Natural killer cell (primary cell): ENCODE results near the gene LPIN1. TPM values are rescaled to one million over a fixed set of nuclear protein-coding genes. Genes with fewer than 3 reads are reported as not detected.
A peak's percentile ranks its signal among the peaks of the same experiment; 100 is the strongest.

Experiments used
- ATAC-seq, 3 donors: fragments of 150-1000 bp in 2 of 3; fragments of 200-7000 bp in 1 of 3; cut with Tn5 transposase; 1 replicate in 1 of 3; 2 replicates in 2 of 3; pipeline ENCODE4 v1.10.0; 2021; ENCODE audit warnings: mild to moderate bottlenecking in 2 of 3, moderate library complexity in 2 of 3
- DNase-seq, 2 donors: peaks; one replicate each; pipeline versions ENCODE4 v3.0.0 to v3.0.0-alpha.2; 2013 to 2021; ENCODE audit warnings: mixed read lengths in 1 of 2
- H3K27ac ChIP-seq: one replicate; pipeline ENCODE4 v1.5.1; 2013; ENCODE audit warnings: mild to moderate bottlenecking, low read length
- H3K27me3 ChIP-seq: one replicate; pipeline ENCODE4 v1.6.1; 2013; ENCODE audit warnings: low read length; ENCODE audit not compliant: control insufficient read depth, insufficient read depth
- H3K36me3 ChIP-seq: one replicate; pipeline ENCODE4 v1.6.1; 2013; ENCODE audit warnings: low read length; ENCODE audit not compliant: control insufficient read depth, insufficient read depth
- H3K4me1 ChIP-seq: one replicate; pipeline ENCODE4 v1.6.1; 2013; ENCODE audit warnings: low read length; ENCODE audit not compliant: control insufficient read depth, insufficient read depth
- H3K4me3 ChIP-seq: one replicate; pipeline ENCODE4 v1.5.1; 2013; ENCODE audit warnings: low read length
- H3K9me3 ChIP-seq: one replicate; pipeline ENCODE4 v1.6.1; 2013; ENCODE audit warnings: low read length; ENCODE audit not compliant: control insufficient read depth, insufficient read depth
- H3K27ac Mint-ChIP-seq, 2 donors: one replicate each; pipeline ENCODE4 v1.8.0; 2022; ENCODE audit warnings: mild to moderate bottlenecking in 2 of 2, mixed read lengths in 2 of 2, moderate library complexity in 1 of 2
- H3K27me3 Mint-ChIP-seq, 2 donors: one replicate each; pipeline ENCODE4 v1.8.0; 2022; ENCODE audit warnings: low read depth in 2 of 2, mixed read lengths in 2 of 2
- H3K36me3 Mint-ChIP-seq: one replicate; pipeline ENCODE4 v1.8.0; 2022; ENCODE audit warnings: mixed read lengths
- H3K4me1 Mint-ChIP-seq, 2 donors: one replicate each; pipeline ENCODE4 v1.8.0; 2022; ENCODE audit warnings: mixed read lengths in 2 of 2
- H3K4me3 Mint-ChIP-seq: one replicate; pipeline ENCODE4 v1.8.0; 2022; ENCODE audit warnings: mild to moderate bottlenecking, moderate library complexity, mixed read lengths
- H3K9me3 Mint-ChIP-seq, 2 donors: one replicate each; pipeline ENCODE4 v1.8.0; 2022; ENCODE audit warnings: mixed read lengths in 2 of 2
- CTCF ChIP-seq: fragments of 200-600 bp; IDR thresholded peaks from one replicate; pipeline ENCODE4 v1.8.0; 2022; ENCODE audit warnings: antibody characterized with exemption
- WGBS: methylation state at CpG from one replicate; pipeline ENCODE4 v1.1.7; 2013; ENCODE audit warnings: missing lambda C conversion rate; ENCODE audit not compliant: insufficient coverage; 5-methylcytosine and 5-hydroxymethylcytosine counted together
- intact Hi-C: fragments of 100-400 bp; cut with micrococcal nuclease; formaldehyde crosslinking; loops from one replicate; pipeline ENCODE4 v1.14.2; 2022
- total RNA-seq, 4 donors: library from RNA; stranded (reverse); fragments of 120-200 nt in 1 of 4; gene quantifications; one replicate each; pipeline versions ENCODE4 v1.2.3 to v1.2.4, GENCODE V29; 2013 to 2022

LPIN1 gene
- total RNA-seq = 100 to 1,000 TPM in 2 of 3 donors, 10 to 100 TPM in 1; 95.0 to 122 (median 118) TPM
- total RNA-seq (2013) = 60.4 TPM

GRCh38 chr2:11746376-11746806, at the start of gene LPIN1:
Gene LPIN1, plus strand, starts transcription at chr2:11746632. Its CDS starts 18,910 bp downstream, at chr2:11765542.
- H3K27me3 Mint-ChIP-seq = no peaks in the 10 kb centered on the region
- Histone ChIP-seq H3K4me1 (peaks cover 73% of the 10 kb centered on the region), H3K27me3 (no peaks in the 10 kb centered on the region), H3K36me3 (no peaks in the 10 kb centered on the region), H3K27ac (peak within 1 kb of the TSS; percentile 67), H3K4me3 (peak within 1 kb of the TSS; percentile 54), H3K9me3 (no peaks in the 10 kb centered on the region)
- peaks cover 62 to 64% of the 10 kb centered on the region in 2 donors for H3K4me1 Mint-ChIP-seq
- H3K27ac Mint-ChIP-seq = peak within 1 kb of the TSS; percentile 93 to 94
- under 1% methylated on average over 49 of the region's 49 CpGs for WGBS
- peak within 1 kb of the TSS; percentile 95 for H3K4me3 Mint-ChIP-seq
- intact Hi-C loops = loop anchor here (1.0 to 5.0 kb wide), 2 partner anchors 29 to 54 kb away; no protein-coding TSS in a partner anchor
- DNase-seq (peak; percentile 86 to 92), ATAC-seq (peak; percentile 70 to 90 (median 80))
- no peaks in the 10 kb centered on the region for H3K9me3 Mint-ChIP-seq
- no peak for TF ChIP-seq CTCF
- no peaks in the 10 kb centered on the region for H3K36me3 Mint-ChIP-seq

- H3K9me3 Mint-ChIP-seq = no peaks in the 10 kb centered on the region
- H3K36me3 Mint-ChIP-seq = no peaks in the 10 kb centered on the region
- Histone ChIP-seq H3K4me1 (peaks cover 6% of the 10 kb centered on the region), H3K4me3 (no peak overlapping the region), H3K36me3 (no peaks in the 10 kb centered on the region), H3K27me3 (no peaks in the 10 kb centered on the region), H3K27ac (no peak overlapping the region), H3K9me3 (no peaks in the 10 kb centered on the region)
- H3K27me3 Mint-ChIP-seq = no peaks in the 10 kb centered on the region
- no peak for TF ChIP-seq CTCF
- ATAC-seq (no peak), DNase-seq (no peak)
- peaks cover 0 to 5% of the 10 kb centered on the region in 2 donors for H3K4me1 Mint-ChIP-seq
- intact Hi-C loops = no loop called here
- H3K4me3 Mint-ChIP-seq = no peak overlapping the region
- 34% methylated on average over 9 of the region's 9 CpGs for WGBS
- no peak overlapping the region for H3K27ac Mint-ChIP-seq
These were observed 49.7 kb upstream of the LPIN1 start for GRCh38 chr2:11696736-11697102.

GRCh38 chr2:11697103-11697871, 49.1 kb upstream of the LPIN1 start:
- Mint-ChIP-seq H3K9me3 (no peaks in the 10 kb centered on the region), H3K27me3 (no peaks in the 10 kb centered on the region), H3K4me3 (no peak overlapping the region), H3K4me1 (peaks cover 0 to 5% of the 10 kb centered on the region in 2 donors), H3K36me3 (no peaks in the 10 kb centered on the region), H3K27ac (no peak overlapping the region)
- no peak for ATAC-seq
- Histone ChIP-seq H3K9me3 (no peaks in the 10 kb centered on the region), H3K36me3 (no peaks in the 10 kb centered on the region), H3K4me3 (no peak overlapping the region), H3K27me3 (no peaks in the 10 kb centered on the region), H3K4me1 (peaks cover 11% of the 10 kb centered on the region), H3K27ac (no peak overlapping the region)
- DNase-seq = no peak
- WGBS = 34% methylated on average over 16 of the region's 16 CpGs
- intact Hi-C loops = no loop called here
- TF ChIP-seq CTCF = no peak
